ENCODE data around the gene SPRYD3.
"Not testable (repeated sequence)": the region's sequence is repeated elsewhere in the genome, so short reads cannot be mapped to it uniquely, and the experiment has no call there.

SPRYD3 gene

GRCh38 chr12:53101931-53102781, 23.0 kb upstream of the SPRYD3 start:
- no peak for DNase-seq

- no peak for DNase-seq
Measured at GRCh38 chr12:53101266-53101665, 22.1 kb upstream of the SPRYD3 start.

GRCh38 chr12:53100466-53101151, 21.4 kb upstream of the SPRYD3 start:
- DNase-seq, result no peak

GRCh38 chr12:53099071-53099882, 20.1 kb upstream of the SPRYD3 start:
- peak; percentile 85 for DNase-seq

DNA sequence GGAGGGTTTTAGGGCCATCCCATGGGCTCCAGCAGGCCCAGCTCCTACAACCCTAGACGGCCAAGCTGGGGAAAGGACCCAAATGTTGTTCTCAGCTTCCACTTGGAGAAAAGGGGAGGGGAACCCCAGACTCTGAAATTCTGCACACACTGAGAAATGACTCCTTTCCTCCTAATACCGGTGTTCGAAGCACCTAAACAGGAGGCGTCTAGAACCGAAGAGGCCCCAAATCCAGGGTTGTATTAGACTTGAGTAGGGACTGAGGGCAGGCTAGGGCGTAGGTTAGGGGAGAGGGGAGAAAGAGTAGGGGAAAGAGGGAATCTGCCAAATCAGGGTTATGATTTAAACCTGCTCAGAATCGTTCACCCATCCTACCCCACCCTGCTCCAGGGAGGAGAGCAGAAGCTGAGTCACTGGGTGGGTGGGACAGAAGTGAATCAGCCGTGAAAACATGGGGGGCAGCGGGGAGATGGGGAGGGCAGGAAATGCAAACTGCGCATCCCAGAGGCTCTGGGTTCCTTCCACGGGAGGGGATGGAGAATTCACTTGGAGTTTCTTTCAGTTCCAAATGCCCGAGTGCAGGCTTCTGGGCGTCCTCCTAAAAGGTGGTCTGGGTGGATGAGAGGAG, 19.3 kb upstream of the SPRYD3 start:
- peak; percentile 23 for DNase-seq

DNA sequence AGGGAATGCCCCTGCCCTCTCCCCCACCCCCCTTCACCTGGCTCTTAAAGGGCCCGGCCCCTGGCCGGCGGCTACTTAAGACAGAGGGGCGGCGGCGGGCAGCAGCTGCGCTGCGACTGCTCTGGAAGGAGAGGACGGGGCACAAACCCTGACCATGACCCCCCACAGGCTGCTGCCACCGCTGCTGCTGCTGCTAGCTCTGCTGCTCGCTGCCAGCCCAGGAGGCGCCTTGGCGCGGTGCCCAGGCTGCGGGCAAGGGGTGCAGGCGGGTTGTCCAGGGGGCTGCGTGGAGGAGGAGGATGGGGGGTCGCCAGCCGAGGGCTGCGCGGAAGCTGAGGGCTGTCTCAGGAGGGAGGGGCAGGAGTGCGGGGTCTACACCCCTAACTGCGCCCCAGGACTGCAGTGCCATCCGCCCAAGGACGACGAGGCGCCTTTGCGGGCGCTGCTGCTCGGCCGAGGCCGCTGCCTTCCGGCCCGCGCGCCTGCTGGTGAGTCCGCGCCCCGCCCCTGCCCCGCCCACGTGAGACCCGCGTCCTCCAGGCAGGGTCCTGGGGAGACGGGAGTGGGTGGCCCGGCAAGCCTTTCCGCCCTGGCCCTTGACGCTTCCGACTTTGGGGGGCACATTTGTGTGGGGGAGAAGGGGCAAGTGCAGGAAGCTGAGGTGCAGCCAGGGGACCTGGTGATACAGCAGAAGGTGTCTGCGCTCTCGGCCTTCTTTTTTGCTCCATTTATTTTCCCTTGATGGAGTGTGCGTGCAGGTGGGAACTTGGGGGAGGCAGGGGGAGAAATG, 18.6 kb upstream of the SPRYD3 start, which contains the start of gene IGFBP6:
TSS of gene IGFBP6 (plus strand) at position 104 of the 790 bp plus-strand sequence. CDS start at position 155, 51 bp downstream.
- peak; percentile 56 for DNase-seq

GRCh38 chr12:53097207-53097563, 18.0 kb upstream of the SPRYD3 start:
- no peak for DNase-seq

GRCh38 chr12:53096759-53097158, 17.6 kb upstream of the SPRYD3 start:
- no peak for DNase-seq

GRCh38 chr12:53096089-53096741, 17.0 kb upstream of the SPRYD3 start:
- no peak for DNase-seq

DNA sequence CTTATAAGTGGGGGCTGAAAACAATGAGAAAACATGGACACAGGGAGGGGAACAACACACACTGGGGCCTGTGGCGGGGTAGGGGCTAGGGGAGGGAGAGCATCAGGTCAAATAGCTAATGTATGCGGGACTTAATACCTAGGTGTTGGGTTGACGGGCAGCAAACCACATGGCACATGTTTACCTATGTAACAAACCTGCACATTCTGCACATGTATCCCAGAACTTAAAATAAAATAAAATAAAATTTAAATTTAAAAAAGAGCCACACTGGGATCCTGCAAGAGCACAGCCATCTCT, 16.4 kb upstream of the SPRYD3 start:
- not testable (repeated sequence) for DNase-seq

- not testable (repeated sequence) for DNase-seq
Measured at GRCh38 chr12:53094796-53095595, 15.8 kb upstream of the SPRYD3 start.

DNA sequence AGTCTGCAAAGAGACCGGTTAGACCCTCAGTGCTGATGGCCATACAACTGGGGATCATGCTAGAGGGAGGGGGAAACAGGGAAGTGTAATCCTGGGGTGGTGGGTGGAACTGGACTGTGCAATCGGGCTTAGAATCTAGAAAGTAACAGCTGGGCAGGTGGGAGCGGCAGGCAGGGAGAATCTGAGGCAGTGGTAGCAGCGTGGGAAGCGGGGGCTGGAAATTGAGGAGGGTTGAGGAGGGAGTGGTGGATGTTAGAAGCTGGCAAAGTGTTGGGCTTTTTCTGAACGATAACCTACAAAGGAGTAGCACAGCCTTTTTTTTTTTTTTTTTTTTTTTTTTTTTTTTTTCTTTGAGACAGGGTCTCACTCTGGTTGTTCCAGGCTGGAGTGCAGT, 15.2 kb upstream of the SPRYD3 start:
- DNase-seq, result no peak

- DNase-seq, result no peak
Measured at GRCh38 chr12:53093777-53094393, 14.7 kb upstream of the SPRYD3 start.

DNA sequence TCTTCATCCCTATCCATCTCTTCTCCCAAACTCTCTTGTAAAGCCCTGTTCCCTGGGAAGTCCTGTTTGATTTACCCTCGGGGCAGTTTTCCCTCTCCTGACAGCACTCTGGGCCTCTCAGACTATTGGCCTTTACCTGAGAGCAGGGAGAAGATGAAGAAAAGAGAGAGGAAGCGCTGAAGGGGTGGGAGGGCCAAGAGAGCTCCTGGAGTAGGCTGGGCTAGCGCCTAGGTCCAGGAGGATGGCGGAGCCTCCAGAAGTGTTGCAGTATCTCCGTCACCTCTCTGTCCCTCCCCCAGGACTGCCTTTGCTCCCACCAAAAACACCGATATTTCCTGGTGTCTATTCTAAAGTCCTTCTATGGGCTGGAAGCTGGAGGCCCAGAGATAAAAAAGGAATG, 12.6 kb upstream of the SPRYD3 start:
- no peak for DNase-seq

- no peak for DNase-seq
Measured at GRCh38 chr12:53090554-53090953, 11.4 kb upstream of the SPRYD3 start.

GRCh38 chr12:53090105-53090504, 10.9 kb upstream of the SPRYD3 start:
- no peak for DNase-seq

DNA sequence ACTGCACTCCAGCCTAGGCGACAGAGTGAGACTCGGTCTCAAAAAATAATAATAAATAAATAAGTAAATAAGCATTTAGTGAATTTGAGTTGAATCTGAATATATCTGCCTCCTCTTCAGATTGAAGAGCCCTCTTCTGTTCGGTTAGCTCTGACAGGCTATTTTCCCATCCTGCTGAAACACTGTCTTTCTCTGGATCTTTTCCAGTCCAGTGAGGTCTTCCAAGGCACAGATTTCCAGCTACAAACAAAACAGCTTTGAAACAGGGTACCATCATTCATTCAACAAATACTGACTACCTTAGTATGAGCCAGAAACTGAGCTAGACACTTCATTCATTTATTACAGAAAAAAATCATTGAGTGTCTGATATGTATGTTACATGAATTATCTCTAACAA, 7.2 kb upstream of the SPRYD3 start:
- DNase-seq, result no peak

DNA sequence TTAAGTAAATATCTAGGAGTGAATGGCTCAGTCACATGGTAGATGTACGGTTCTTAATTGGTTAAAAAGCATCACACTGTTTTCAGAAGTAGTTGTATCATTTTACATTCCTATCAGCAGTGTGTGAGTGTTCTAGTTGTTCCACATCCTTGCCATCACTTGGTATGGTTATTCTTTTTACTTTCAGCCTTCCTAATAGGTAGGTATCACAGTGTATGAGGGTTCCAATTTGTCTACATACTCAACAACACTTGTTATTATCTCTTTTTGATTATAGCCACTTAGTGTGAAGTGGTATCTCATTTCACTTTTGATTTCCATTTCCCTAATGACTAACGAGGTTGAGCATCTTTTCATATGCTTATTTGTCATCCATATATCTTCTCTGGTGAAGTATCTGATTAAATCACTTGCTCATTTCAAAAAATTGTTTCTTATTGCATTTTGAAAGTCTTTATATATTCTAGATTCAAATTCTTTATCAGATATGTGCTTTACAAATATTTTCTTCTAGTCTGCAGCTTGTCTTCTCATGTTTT, 3.5 kb upstream of the SPRYD3 start:
- no peak for DNase-seq

GRCh38 chr12:53078425-53079225, 565 bp downstream of the SPRYD3 start:
- peak; percentile 52 for DNase-seq

All from stimulated activated naive CD4-positive, alpha-beta T cell treated with Interleukin-2 at 50 U/mL for 16 hours (primary cell).